Spinal cord (tissue), 10 donors: ENCODE results near the gene FRRS1L. TPM values are rescaled to one million over a fixed set of nuclear protein-coding genes. Genes with fewer than 3 reads are reported as not detected.

Experiments used
- DNase-seq, 6 donors: peaks; one replicate each; pipeline versions ENCODE4 v3.0.0 to v3.0.0-alpha.2; 2013 to 2015; ENCODE audit warnings: low spot score in 6 of 6, low read depth in 4 of 6
- H3K27ac ChIP-seq: one replicate; pipeline ENCODE4 v1.5.1; 2013; ENCODE audit warnings: low read depth, low read length, control low read depth
- H3K27me3 ChIP-seq: one replicate; pipeline ENCODE4 v1.6.1; 2013; ENCODE audit warnings: low read length; ENCODE audit not compliant: control insufficient read depth, insufficient read depth
- H3K36me3 ChIP-seq: one replicate; pipeline ENCODE4 v1.6.1; 2013; ENCODE audit warnings: low read length; ENCODE audit not compliant: control insufficient read depth, insufficient read depth
- H3K4me1 ChIP-seq: one replicate; pipeline ENCODE4 v1.6.1; 2013; ENCODE audit warnings: low read length; ENCODE audit not compliant: control insufficient read depth, insufficient read depth
- H3K4me3 ChIP-seq: one replicate; pipeline ENCODE4 v1.5.1; 2013; ENCODE audit warnings: low read depth, low read length, control low read depth
- H3K9me3 ChIP-seq: one replicate; pipeline ENCODE4 v1.6.1; 2013; ENCODE audit warnings: low read length; ENCODE audit not compliant: control insufficient read depth, insufficient read depth
- WGBS: methylation state at CpG from one replicate; pipeline ENCODE4 v1.1.5; 2013; ENCODE audit warnings: missing lambda C conversion rate; ENCODE audit not compliant: insufficient coverage; 5-methylcytosine and 5-hydroxymethylcytosine counted together
- polyA plus RNA-seq, 2 donors: library from polyadenylated mRNA; unstranded; fragments of 120-200 nt; gene quantifications; one replicate each; pipeline ENCODE4 v1.2.1, GENCODE V29; 2013; ENCODE audit not compliant: insufficient read length in 2 of 2
- total RNA-seq, 2 donors: library from RNA; depleted of rRNA in 1 of 2; stranded (reverse); fragments of 120-200 nt in 1 of 2; fragments of >200 nt in 1 of 2; gene quantifications; one replicate each; pipeline versions ENCODE4 v1.2.3 to v1.2.4, GENCODE V29; 2013 to 2014
- donor health status: healthy.

FRRS1L gene
- total and polyA plus RNA-seq, 4 donors = 19.7 to 86.7 (median 81.9) TPM

- Histone ChIP-seq H3K27me3 (no peaks in the 10 kb centered on the region), H3K4me3 (no peak overlapping the region), H3K27ac (no peak overlapping the region), H3K9me3 (no peaks in the 10 kb centered on the region), H3K36me3 (peaks cover 30% of the 10 kb centered on the region), H3K4me1 (peaks cover 16% of the 10 kb centered on the region)
- 41% methylated on average over 9 of the region's 9 CpGs for whole genome bisulfite sequencing
- DNase-seq = peak in 5 of 6 donors; percentile 53 to 91 (median 65)
Observed at GRCh38 chr9:109179801-109180523, 12.9 kb upstream of the FRRS1L start.

- Histone ChIP-seq H3K4me3 (no peak overlapping the region), H3K4me1 (peaks cover 14% of the 10 kb centered on the region), H3K36me3 (peaks cover 22% of the 10 kb centered on the region), H3K27ac (no peak overlapping the region), H3K9me3 (no peaks in the 10 kb centered on the region), H3K27me3 (no peaks in the 10 kb centered on the region)
- no CpG with 5 or more reads among the region's 2 CpGs for WGBS
- no peak for DNase-seq
Observed at GRCh38 chr9:109176963-109177362, 9.9 kb upstream of the FRRS1L start.

GRCh38 chr9:109176386-109176785 is 9.3 kb upstream of the FRRS1L start:
- no peak for DNase-seq
- Histone ChIP-seq H3K9me3 (no peaks in the 10 kb centered on the region), H3K4me3 (no peak overlapping the region), H3K27me3 (no peaks in the 10 kb centered on the region), H3K36me3 (peaks cover 21% of the 10 kb centered on the region), H3K27ac (no peak overlapping the region), H3K4me1 (peaks cover 14% of the 10 kb centered on the region)
- 53% methylated on average over 5 of the region's 8 CpGs for WGBS

- DNase-seq = no peak
- Histone ChIP-seq H3K27ac (no peak overlapping the region), H3K4me1 (peaks cover under 1% of the 10 kb centered on the region), H3K36me3 (peaks cover 13% of the 10 kb centered on the region), H3K4me3 (no peak overlapping the region), H3K27me3 (no peaks in the 10 kb centered on the region), H3K9me3 (no peaks in the 10 kb centered on the region)
- no CpG with 5 or more reads among the region's 1 CpG for WGBS
Observed at GRCh38 chr9:109172935-109173334, 5.9 kb upstream of the FRRS1L start.

GRCh38 chr9:109171926-109172325 is 4.9 kb upstream of the FRRS1L start:
- Histone ChIP-seq H3K27ac (no peak overlapping the region), H3K4me1 (peaks cover 9% of the 10 kb centered on the region), H3K27me3 (no peaks in the 10 kb centered on the region), H3K36me3 (peaks cover 13% of the 10 kb centered on the region), H3K9me3 (no peaks in the 10 kb centered on the region), H3K4me3 (no peak overlapping the region)
- no peak for DNase-seq
- 93% methylated on average over 3 of the region's 3 CpGs for WGBS

- Histone ChIP-seq H3K4me3 (no peak overlapping the region), H3K27me3 (no peaks in the 10 kb centered on the region)
Observed at GRCh38 chr9:109168170-109168569, 1.1 kb upstream of the FRRS1L start.

GRCh38 chr9:109167716-109168115 is 667 bp upstream of the FRRS1L start:
- Histone ChIP-seq H3K9me3 (no peaks in the 10 kb centered on the region), H3K4me3 (no peak overlapping the region), H3K36me3 (no peaks in the 10 kb centered on the region), H3K27ac (no peak overlapping the region), H3K27me3 (no peaks in the 10 kb centered on the region), H3K4me1 (peaks cover 16% of the 10 kb centered on the region)
- 58% methylated on average over 4 of the region's 5 CpGs for WGBS
- no peak for DNase-seq

More at GRCh38 chr9:109168170-109168569, 1.1 kb upstream of the FRRS1L start:
- Histone ChIP-seq H3K4me1 (peaks cover 16% of the 10 kb centered on the region), H3K9me3 (no peaks in the 10 kb centered on the region), H3K27ac (no peak overlapping the region), H3K36me3 (no peaks in the 10 kb centered on the region)
- no peak for DNase-seq

GRCh38 chr9:109166171-109166770 is 778 bp downstream of the FRRS1L start:
- DNase-seq = peak in 2 of 6 donors; percentile 16 to 43

GRCh38 chr9:109164042-109164441 is 3.0 kb downstream of the FRRS1L start:
- no peak for DNase-seq
- no peaks in the 10 kb centered on the region for H3K9me3 ChIP-seq
- 89% methylated on average over 2 of the region's 5 CpGs for WGBS
- H3K27me3 ChIP-seq = no peaks in the 10 kb centered on the region
- H3K27ac ChIP-seq = no peak overlapping the region
- H3K36me3 ChIP-seq = no peaks in the 10 kb centered on the region
- H3K4me1 ChIP-seq = peaks cover 16% of the 10 kb centered on the region
- no peak overlapping the region for H3K4me3 ChIP-seq

More at GRCh38 chr9:109166171-109166770, 778 bp downstream of the FRRS1L start:
- no peaks in the 10 kb centered on the region for H3K36me3 ChIP-seq
- peak overlapping the region; percentile 39 for H3K4me3 ChIP-seq
- no peaks in the 10 kb centered on the region for H3K27me3 ChIP-seq
- 19% methylated on average over 16 of the region's 16 CpGs for WGBS
- peaks cover 16% of the 10 kb centered on the region for H3K4me1 ChIP-seq
- H3K9me3 ChIP-seq = no peaks in the 10 kb centered on the region
- no peak overlapping the region for H3K27ac ChIP-seq

- DNase-seq = no peak
- no peaks in the 10 kb centered on the region for H3K36me3 ChIP-seq
- peaks cover 16% of the 10 kb centered on the region for H3K4me1 ChIP-seq
- no peaks in the 10 kb centered on the region for H3K9me3 ChIP-seq
- no peak overlapping the region for H3K4me3 ChIP-seq
- no peaks in the 10 kb centered on the region for H3K27me3 ChIP-seq
- WGBS = no CpG with 5 or more reads among the region's 1 CpG
- no peak overlapping the region for H3K27ac ChIP-seq
Observed at GRCh38 chr9:109163194-109163593, 3.9 kb downstream of the FRRS1L start.
